KG1 (cell line): Measurements from ENCODE around the gene ZNF792.
"Not testable (repeated sequence)": the region's sequence is repeated elsewhere in the genome, so short reads cannot be mapped to it uniquely, and the experiment has no call there.

Source experiments
- DNase-seq: peaks from one replicate; lab custom pipeline; 2025; lab: John Stamatoyannopoulos, UW

ZNF792 gene

GRCh38 chr19:34970185-34970780 lies 6.3 kb upstream of the ZNF792 start:
- not testable (repeated sequence) for DNase-seq

GRCh38 chr19:34969721-34970120 lies 5.7 kb upstream of the ZNF792 start:
- no peak for DNase-seq

- no peak for DNase-seq
These were observed 3.5 kb upstream of the ZNF792 start for GRCh38 chr19:34967551-34967950.

- DNase-seq: not testable (repeated sequence)
These were observed 1.5 kb upstream of the ZNF792 start for GRCh38 chr19:34965505-34965904.

- DNase-seq: no peak
These were observed 569 bp upstream of the ZNF792 start for GRCh38 chr19:34964598-34964997.

GRCh38 chr19:34962687-34963572 lies 1.1 kb downstream of the ZNF792 start:
- DNase-seq: no peak

GRCh38 chr19:34961775-34962686 lies 2.0 kb downstream of the ZNF792 start:
- peak; percentile 22 for DNase-seq

- DNase-seq: no peak
These were observed 2.9 kb downstream of the ZNF792 start for GRCh38 chr19:34960940-34961679.

- DNase-seq: no peak
These were observed 3.8 kb downstream of the ZNF792 start for GRCh38 chr19:34960103-34960805.

GRCh38 chr19:34959021-34959420 lies 5.0 kb downstream of the ZNF792 start:
- no peak for DNase-seq

GRCh38 chr19:34957830-34958751 lies 5.9 kb downstream of the ZNF792 start:
- DNase-seq: no peak

- DNase-seq: no peak
These were observed 10.9 kb downstream of the ZNF792 start for GRCh38 chr19:34953092-34953491.

GRCh38 chr19:34943861-34944573 lies 20.0 kb downstream of the ZNF792 start:
- no peak for DNase-seq

- no peak for DNase-seq
These were observed 25.1 kb downstream of the ZNF792 start for GRCh38 chr19:34938886-34939285.

- no peak for DNase-seq
These were observed 27.8 kb downstream of the ZNF792 start for GRCh38 chr19:34936184-34936583.

- DNase-seq: no peak
These were observed 31.5 kb downstream of the ZNF792 start for GRCh38 chr19:34932494-34932893.

GRCh38 chr19:34926685-34927375 lies 37.2 kb downstream of the ZNF792 start, which contains the start of gene ZNF30:
ZNF30 (plus strand) TSS chr19:34926903; CDS start chr19:34929948, 3,045 bp downstream.
- DNase-seq: peak; percentile 57

GRCh38 chr19:34926361-34926684 lies 37.7 kb downstream of the ZNF792 start:
- DNase-seq: no peak
